ENCODE data around the gene ZNF813.

- no peak for TF ChIP-seq CTCF (tag by site-specific recombination; IDR thresholded peaks at IDR 0.05)
- no peak for TF ChIP-seq REST (tag by site-specific recombination; IDR thresholded peaks at IDR 0.05)
- TF ChIP-seq ZNF157 (tag by site-specific recombination; IDR thresholded peaks at IDR 0.05) = no peak
- no peak for TF ChIP-seq ZNF239 (tag by site-specific recombination; IDR thresholded peaks at IDR 0.05)
- no peak for TF ChIP-seq SETDB1 (IDR thresholded peaks at IDR 0.05; ENCODE audit: insufficient read length, low read length)
- no peak for TF ChIP-seq KLF1 (tag by site-specific recombination; IDR thresholded peaks at IDR 0.05)
- no peak for TF ChIP-seq YY1 (tag by site-specific recombination; IDR thresholded peaks at IDR 0.05)
- TF ChIP-seq ZNF138 (tag by site-specific recombination; IDR thresholded peaks at IDR 0.05; ENCODE audit: borderline replicate concordance) = no peak
These were observed 54.1 kb downstream of the ZNF813 start for GRCh38 chr19:53521373-53522202.

Data from HEK293 (cell line).